H1 (cell line): ENCODE data around the gene ITPR1. TPM values are rescaled to one million over a fixed set of nuclear protein-coding genes. Genes with fewer than 3 reads are reported as not detected.

ENCODE experiments used
- BACH1 ChIP-seq: IDR thresholded peaks from 2 replicates; pipeline ENCODE4 v1.6.1; 2012; ENCODE audit warnings: low read length, improper control_type of control experiment
- JUND ChIP-seq: IDR thresholded peaks from 2 replicates; pipeline ENCODE4 v1.6.1; 2011; ENCODE audit warnings: mild to moderate bottlenecking, improper control_type of control experiment, low read length
- SIX5 ChIP-seq: IDR thresholded peaks from 2 replicates; pipeline ENCODE4 v1.6.1; 2011; ENCODE audit warnings: mild to moderate bottlenecking, low read depth, low read length
- polyA plus RNA-seq, 7 experiments: library from polyadenylated mRNA; depleted of rRNA in 3 of 7; stranded (reverse) in 5 of 7; unstranded in 2 of 7; fragments of >200 nt in 5 of 7; fragments of 200-250 nt in 2 of 7; gene quantifications; 1 replicate in 5 of 7; 2 replicates in 1 of 7; 4 replicates in 1 of 7; pipeline versions ENCODE4 v1.2.1 to v1.2.3, GENCODE V29; 2011 to 2013; ENCODE audit warnings: missing spikeins in 2 of 7, mixed read lengths in 2 of 7
- total RNA-seq: library from RNA; stranded (reverse); fragmentation: NEBNext Ultra II Directional; extraction: Animal tissue kit (Norgen Biotek cat#: 25700); gene quantifications from 2 replicates; pipeline ENCODE4 v1.2.1, GENCODE V29; 2021

The ITPR1 gene
- total and polyA plus RNA-seq, 2 of the 8 experiments (the other 6 are each of a cell fraction or from before 2014, with no cell fraction given): 2.5 to 16.3 TPM

- TF ChIP-seq JUND: no peak
- no peak for TF ChIP-seq BACH1
- no peak for TF ChIP-seq SIX5
- TF ChIP-seq, all 59 proteins: peak for 0
Measured at GRCh38 chr3:4828279-4829030, 335.3 kb downstream of the ITPR1 start (continued).
